Hepatocyte (in vitro differentiated cells): ENCODE results near the gene FADS3.

Experiments
- CTCF ChIP-seq: fragments of 200-600 bp; sonication (generic); IDR thresholded peaks from 2 replicates; pipeline ENCODE4 v1.5.1; 2016; ENCODE audit warnings: antibody characterized with exemption, mild to moderate bottlenecking; ENCODE audit not compliant: poor library complexity
- EZH2phosphoT487 ChIP-seq: fragments of 200-600 bp; sonication (generic); IDR thresholded peaks from one replicate; pipeline ENCODE4 v1.6.1; 2018; ENCODE audit warnings: antibody characterized with exemption, mild to moderate bottlenecking, low read depth, moderate library complexity; ENCODE audit not compliant: unreplicated experiment, severe bottlenecking

GRCh38 chr11:61841636-61842527, 49.5 kb downstream of the FADS3 start:
- no peak for TF ChIP-seq CTCF
- TF ChIP-seq EZH2phosphoT487 = no peak
